Iris pigment epithelial cell (primary cell): ENCODE measurements around the gene KRT26.
"Not testable (repeated sequence)": the region's sequence is repeated elsewhere in the genome, so short reads cannot be mapped to it uniquely, and the experiment has no call there.

ENCODE experiments used
- DNase-seq: peaks from one replicate; pipeline ENCODE4 v3.0.0-alpha.2; 2011; ENCODE audit warnings: low read depth

KRT26 gene

DNA sequence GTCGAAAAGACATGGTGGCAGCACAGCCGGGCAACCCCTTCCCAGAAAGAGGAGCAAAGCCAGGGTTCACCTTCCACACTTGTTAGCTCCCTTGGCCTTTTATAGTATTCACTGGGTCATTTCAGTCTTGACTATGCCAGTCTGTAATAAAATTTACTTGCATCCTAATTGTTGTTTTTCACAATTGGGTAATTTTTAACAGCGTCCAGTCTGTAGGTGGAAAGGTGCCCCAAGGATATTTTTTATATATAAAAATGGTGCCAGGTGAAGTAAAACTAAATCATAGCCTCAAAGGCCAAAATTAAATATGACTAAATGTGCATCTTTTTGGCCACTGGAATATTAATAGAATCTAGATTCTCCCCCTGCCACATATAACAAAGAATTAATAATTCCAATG, at the start of gene KRT26:
Gene KRT26, minus strand, starts transcription at position 101 of the 400 bp plus-strand sequence. Its CDS starts 88 bp downstream, at position 13.
- DNase-seq, result no peak

DNA sequence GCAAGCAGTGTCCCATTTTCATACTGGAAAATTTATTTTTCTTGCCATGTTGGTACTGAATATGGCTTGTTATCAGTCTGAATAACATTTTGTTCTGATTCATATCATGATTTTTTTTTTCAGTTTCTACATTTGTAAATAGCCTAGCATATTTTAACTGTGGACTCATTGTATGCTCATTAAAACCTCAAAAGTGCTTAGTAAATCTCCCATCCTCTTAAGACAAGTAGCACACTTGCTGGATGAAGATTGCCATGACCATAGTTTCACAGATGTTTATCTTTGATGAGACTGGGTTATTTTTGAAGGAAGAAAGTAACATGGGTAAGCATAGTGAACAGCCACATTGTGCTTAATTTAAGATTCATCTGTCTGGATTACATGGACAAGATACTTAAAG, 49.5 kb upstream of the KRT26 start:
- peak; percentile 13 for DNase-seq

- peak; percentile 22 for DNase-seq
Measured at GRCh38 chr17:40820228-40820838, 48.3 kb upstream of the KRT26 start.

DNA sequence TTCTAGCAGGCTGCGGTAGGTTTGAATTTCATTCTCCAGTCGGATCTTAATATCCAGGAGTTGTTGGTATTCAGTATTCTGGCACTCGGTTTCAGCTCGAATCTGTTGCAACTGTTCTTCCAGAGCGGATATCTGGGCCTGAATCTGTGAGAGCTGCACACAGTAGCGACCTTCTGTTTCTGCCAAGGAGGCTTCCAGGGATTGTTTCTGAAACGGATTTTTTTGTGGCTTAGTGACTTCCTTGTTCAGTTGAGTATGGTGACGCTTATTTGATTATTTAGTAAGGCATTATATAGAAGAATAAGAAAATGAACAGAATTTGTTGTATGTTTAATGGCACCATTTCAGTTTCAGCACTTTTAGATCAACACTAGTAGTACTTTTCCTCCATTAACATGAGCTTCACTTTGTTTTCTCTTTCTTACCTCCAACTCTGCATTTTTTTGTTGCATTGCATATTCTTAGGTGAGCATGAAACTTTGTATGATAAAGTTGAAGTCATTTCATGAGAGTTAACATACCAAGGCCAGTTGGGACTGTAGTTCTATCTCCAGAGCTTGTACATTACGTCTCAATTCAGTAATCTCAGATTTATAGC, 47.6 kb upstream of the KRT26 start:
- peak; percentile 53 for DNase-seq

- DNase-seq, result peak; percentile 88
Measured at GRCh38 chr17:40818733-40819527, 46.9 kb upstream of the KRT26 start.

GRCh38 chr17:40818343-40818732, 46.3 kb upstream of the KRT26 start:
- DNase-seq, result no peak

GRCh38 chr17:40817103-40817682, 45.2 kb upstream of the KRT26 start:
- no peak for DNase-seq

GRCh38 chr17:40816569-40816968, 44.6 kb upstream of the KRT26 start:
- no peak for DNase-seq

- no peak for DNase-seq
Measured at GRCh38 chr17:40815381-40815780, 43.4 kb upstream of the KRT26 start.

- not testable (repeated sequence) for DNase-seq
Measured at GRCh38 chr17:40814657-40815056, 42.7 kb upstream of the KRT26 start.

- peak; percentile 37 for DNase-seq
Measured at GRCh38 chr17:40813804-40814203, 41.8 kb upstream of the KRT26 start.

DNA sequence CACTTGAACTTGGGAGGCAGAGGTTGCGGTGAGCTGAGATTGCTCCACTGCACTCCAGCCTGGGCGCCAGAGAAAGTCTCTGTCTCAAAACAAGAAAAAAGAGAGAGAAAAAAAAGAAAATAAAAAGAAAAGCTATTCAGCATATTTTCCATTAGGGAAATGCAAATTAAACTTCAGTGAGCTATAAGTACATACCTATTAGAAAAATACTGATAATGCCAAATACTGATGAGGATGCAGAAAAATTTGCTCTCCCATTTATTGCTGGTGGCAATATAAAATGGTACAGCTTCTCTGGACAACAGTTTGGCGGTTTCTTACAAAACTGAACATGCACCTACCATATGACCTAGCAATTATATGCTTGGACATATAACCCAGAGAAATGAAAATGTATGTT, 40.6 kb upstream of the KRT26 start:
- no peak for DNase-seq

DNA sequence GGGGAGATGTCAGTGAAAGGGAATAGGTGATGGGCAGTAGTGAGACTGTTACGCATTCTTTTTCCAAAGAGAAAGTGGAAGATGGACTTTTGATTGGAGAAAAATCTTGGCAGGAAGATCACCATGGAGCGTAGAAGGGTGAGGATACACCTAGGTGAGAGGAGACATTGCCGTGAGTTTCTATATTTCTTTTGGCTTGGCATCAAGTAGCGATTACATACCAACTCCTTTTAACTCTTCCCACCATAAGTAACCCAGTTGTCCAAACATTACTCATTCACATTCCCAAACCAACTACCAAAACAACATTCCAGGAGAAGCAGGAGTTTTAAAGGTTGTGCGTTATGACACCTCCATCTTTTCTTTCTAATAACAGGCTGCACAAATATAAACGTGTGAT, 38.5 kb upstream of the KRT26 start:
- peak; percentile 23 for DNase-seq

DNA sequence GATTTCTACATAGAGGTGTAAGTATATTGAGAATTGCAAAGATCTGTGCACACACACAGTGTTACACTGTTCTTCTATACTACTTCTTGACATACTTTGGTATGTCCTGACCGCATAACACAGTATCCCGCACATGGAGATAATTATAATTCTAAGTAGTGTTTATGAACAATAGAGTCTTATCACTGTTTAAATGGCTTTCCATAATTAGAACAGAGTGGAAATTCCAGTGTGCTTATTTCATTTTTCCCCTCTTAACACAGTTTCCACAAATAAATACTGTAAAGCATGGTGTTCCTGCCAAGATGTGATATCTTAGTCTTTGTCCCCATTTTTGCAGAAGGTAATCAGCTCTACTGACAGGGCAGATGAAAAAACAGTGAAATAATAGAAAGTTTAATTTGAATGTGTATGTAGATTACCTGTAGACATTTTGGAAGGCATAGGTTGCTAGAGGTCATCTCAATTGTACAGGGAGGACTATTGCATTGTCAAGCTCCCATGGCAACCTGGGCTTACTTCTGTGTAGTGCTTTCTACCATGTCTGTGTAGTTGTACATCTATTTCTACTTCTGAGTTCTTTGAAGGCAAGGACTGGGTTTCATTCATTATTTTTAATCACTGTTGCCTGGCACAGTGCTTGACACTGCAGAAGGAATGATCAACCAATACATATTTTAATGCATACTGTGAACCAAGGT, 37.9 kb upstream of the KRT26 start:
- DNase-seq, result no peak

- no peak for DNase-seq
Measured at GRCh38 chr17:40806131-40806530, 34.1 kb upstream of the KRT26 start.

DNA sequence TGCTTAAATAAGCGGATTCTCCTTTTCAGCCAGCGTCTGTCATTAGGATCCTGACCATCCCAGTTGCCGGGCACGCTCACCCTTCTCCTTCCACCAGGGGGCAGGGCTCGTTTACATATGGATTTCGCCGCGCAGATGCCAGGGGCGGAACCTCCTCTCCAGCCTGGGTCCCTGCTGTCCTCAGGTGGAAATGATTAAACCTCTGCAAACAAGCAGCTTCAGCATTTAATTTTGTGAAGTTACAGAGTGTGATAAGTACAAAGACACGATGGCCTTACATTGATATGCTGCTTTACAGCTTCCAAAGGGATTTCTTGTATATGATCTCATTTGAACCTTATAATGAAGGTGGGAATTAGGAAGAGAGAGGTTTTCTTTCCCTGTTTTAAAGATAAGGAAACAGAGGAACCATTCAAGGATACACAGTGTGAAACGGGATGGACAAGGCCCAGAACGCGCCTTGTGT, 31.6 kb upstream of the KRT26 start:
- DNase-seq, result peak; percentile 72

- no peak for DNase-seq
Measured at GRCh38 chr17:40801157-40801556, 29.2 kb upstream of the KRT26 start.

- no peak for DNase-seq
Measured at GRCh38 chr17:40800381-40800780, 28.4 kb upstream of the KRT26 start.

GRCh38 chr17:40799859-40800258, 27.9 kb upstream of the KRT26 start, which contains the start of gene KRT28:
TSS of gene KRT28 (minus strand) at chr17:40799959. CDS start at chr17:40799893, 66 bp downstream.
- no peak for DNase-seq

- DNase-seq, result no peak
Measured at GRCh38 chr17:40796846-40797245, 24.8 kb upstream of the KRT26 start.

GRCh38 chr17:40795019-40795667, 23.1 kb upstream of the KRT26 start:
- no peak for DNase-seq
